HG03196 (cell line): ENCODE data around the gene PSMC3IP.
"Not testable (repeated sequence)": the region's sequence is repeated elsewhere in the genome, so short reads cannot be mapped to it uniquely, and the experiment has no call there.

ENCODE experiments used
- ATAC-seq: cut with Tn5 transposase; IDR thresholded peaks from one replicate; pipeline ENCODE4 v1.9.1; 2021; ENCODE audit not compliant: unreplicated experiment

The PSMC3IP gene

DNA sequence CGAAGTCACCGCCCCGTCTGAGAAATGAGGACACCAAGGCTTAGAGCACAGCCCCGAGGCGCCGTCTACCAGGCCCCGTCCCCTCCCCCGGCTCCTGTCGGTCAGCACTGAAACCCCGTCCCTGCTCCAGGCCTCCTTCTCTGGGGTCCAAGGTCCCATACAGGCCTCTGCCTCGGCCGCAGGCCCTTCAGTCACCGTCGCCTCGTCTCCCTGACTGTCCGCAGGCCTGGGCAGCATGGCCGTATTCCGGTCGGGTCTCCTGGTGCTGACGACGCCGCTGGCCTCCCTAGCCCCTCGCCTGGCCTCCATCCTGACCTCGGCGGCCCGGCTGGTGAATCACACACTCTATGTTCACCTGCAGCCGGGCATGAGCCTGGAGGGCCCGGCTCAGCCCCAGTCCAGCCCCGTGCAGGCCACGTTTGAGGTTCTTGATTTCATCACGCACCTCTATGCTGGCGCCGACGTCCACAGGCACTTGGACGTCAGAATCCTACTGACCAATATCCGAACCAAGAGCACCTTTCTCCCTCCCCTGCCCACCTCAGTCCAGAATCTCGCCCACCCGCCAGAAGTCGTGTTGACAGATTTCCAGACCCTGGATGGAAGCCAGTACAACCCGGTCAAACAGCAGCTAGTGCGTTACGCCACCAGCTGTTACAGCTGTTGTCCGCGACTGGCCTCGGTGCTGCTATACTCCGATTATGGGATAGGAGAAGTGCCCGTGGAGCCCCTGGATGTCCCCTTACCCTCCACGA is 15.0 kb downstream of the PSMC3IP start:
- ATAC-seq = no peak

GRCh38 chr17:42561897-42562387 is 15.6 kb downstream of the PSMC3IP start, which contains the start of gene COASY:
Gene COASY, plus strand, starts transcription at chr17:42562148. Its CDS starts 475 bp downstream, at chr17:42562623.
- peak; percentile 54 for ATAC-seq

- ATAC-seq = no peak
Observed at GRCh38 chr17:42560246-42560645, 17.3 kb downstream of the PSMC3IP start.

GRCh38 chr17:42559075-42559474 is 18.5 kb downstream of the PSMC3IP start:
- ATAC-seq = no peak

GRCh38 chr17:42555961-42556617 is 21.4 kb downstream of the PSMC3IP start:
- not testable (repeated sequence) for ATAC-seq

- no peak for ATAC-seq
Observed at GRCh38 chr17:42555122-42555622, 22.4 kb downstream of the PSMC3IP start.

- peak; percentile 63 for ATAC-seq
Observed at GRCh38 chr17:42554250-42555121, 23.0 kb downstream of the PSMC3IP start.

DNA sequence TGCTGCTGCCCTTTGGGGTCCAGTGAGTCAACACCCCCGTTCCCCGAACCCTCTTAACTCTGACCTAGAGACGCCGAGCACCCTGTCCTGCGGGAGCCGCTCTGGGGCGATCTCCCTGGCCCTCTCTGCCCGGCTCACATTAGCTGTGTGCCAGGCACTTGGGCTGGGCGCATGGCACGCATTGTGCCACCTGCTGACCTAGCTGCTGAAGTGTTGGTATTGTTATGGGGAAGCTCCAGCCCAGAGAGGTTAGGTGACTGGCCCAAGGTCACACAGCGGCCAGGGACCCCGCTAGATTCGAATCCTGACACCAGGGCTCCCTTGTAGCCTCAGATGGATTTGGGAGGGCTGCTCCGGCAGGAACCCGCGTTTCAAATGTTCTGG is 23.7 kb downstream of the PSMC3IP start:
- no peak for ATAC-seq

DNA sequence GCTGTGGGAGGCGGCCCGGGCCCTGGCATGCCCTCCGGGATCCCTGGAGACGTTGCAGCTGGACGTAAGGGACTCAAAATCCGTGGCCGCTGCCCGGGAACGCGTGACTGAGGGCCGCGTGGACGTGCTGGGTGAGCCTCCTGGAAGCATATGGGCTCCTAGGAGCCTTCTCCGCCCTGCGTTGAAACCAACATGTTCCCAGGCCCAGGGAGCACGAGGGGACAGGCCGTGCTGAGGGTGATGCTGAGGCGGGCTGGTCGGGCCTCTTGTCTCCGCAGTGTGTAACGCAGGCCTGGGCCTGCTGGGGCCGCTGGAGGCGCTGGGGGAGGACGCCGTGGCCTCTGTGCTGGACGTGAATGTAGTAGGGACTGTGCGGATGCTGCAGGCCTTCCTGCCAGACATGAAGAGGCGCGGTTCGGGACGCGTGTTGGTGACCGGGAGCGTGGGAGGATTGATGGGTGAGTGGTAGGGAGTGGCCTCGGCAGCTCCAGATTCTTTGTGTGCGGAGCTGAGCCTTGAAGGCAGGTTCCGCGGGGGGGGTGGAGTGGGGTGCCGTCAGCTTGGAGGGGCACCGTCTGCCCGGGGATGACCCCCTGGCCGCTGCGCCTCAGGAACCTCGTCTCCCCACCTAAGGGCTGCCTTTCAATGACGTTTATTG is 24.2 kb downstream of the PSMC3IP start:
- ATAC-seq = no peak

DNA sequence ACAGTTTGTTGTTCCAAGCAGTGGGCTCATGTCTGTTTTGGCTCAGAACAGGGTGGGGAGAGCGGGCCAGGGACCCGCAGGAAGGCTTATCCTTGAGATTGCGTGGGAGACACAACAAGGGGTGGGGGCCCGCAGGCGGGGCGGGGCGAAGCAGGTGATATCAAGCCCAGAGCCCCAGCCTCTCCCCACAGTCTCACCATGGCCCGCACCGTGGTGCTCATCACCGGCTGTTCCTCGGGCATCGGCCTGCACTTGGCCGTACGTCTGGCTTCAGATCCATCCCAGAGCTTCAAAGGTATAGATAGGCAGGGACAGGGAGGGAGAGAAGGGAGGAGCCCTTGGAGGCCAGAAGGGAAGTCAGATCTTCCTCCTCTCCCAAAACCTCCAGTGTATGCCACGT is 24.8 kb downstream of the PSMC3IP start, which contains the start of gene HSD17B1:
HSD17B1 (plus strand) TSS at position 188 of the 400 bp plus-strand sequence; CDS start at position 199, 11 bp downstream.
- not testable (repeated sequence) for ATAC-seq

DNA sequence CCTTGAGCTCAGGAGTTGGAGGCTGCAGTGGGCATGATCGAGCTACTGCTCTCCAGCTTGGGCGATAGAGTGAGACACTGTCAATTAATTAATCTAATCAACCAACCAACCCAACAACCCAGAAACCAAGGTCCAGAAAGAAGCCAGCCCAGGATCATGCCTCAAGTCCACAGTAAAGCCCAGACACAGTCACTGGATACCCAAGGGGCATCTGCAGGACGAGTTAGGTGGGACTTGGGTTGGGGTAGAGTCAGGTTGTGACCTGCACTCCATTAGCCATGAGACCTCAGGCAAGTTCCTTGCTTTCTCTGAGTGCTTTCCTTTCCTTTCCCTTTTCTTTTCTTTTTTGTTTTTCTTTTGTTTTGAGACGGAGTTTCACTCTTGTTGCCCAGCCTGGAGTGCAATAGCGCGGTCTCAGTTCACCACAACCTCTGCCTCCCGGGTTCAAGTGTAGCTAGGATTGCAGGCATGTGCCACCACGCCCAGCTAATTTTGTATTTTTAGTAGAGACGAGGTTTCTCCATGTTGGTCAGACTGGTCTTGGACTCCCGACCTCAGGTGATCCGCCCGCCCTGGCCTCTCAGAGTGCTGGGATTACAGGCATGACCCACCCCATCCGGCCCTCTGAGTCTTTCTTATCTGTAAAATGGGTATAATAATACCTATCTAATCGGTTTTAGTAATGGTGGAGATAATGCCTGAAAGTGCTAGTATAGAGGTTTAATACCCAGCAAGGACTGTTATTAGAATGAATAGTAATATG is 28.4 kb downstream of the PSMC3IP start:
- no peak for ATAC-seq

DNA sequence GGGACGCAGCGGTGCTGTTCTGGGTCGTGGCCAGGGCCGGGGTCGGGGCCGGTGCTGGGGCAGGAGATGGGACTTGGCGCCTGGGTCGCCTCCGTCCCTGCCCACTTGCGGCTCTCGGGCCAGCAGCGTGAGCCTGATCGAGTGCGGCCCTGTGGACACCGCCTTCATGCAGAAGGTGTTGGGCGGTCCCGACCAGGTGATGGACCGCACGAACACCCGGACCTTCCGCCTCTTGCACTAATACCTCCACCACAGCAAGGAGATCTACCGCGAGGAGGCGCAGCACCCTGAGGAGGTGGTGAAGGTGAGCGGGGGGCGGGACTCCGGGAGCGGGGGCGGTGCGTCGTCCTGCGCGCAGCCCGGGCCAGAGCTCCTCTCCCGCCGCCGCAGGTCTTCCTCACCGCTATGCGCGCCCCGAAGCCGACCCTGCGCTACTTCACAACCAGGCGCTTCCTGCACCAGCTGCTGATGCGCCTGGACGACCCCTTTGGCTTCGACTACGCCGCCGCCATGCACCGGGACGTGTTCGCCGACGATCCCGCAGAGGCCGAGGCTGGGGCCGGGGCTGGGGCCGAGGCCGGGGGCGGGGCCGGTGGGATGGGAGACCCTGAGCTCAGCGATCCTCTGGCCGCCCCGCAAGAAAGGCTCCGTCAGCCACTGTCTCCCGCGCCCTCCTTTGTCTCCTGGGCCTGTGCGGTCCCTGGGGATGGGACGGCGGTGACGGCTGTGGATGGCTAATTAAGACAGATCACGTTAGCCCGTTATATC is 29.3 kb downstream of the PSMC3IP start:
- ATAC-seq = no peak

GRCh38 chr17:42547698-42548069 is 29.8 kb downstream of the PSMC3IP start:
- ATAC-seq = no peak

DNA sequence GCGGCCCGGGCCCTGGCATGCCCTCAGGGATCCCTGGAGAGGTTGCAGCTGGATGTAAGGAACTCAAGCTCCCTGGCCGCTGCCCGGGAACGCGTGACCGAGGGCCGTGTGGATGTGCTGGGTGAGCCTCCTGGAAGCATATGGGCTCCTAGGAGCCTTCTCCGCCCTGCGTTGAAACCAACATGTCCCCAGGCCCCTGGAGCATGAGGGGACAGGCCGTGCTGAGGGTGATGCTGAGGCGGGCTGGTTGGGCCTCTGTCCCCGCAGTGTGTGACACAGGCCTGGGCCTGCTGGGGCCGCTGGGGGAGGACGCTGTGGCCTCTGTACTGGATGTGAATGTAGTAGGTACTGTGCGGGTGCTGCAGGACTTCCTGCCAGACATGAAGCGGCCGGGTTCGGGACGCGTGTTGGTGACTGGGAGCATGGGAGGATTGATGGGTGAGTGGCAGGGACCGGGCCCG is 30.5 kb downstream of the PSMC3IP start:
- ATAC-seq = no peak

- not testable (repeated sequence) for ATAC-seq
Observed at GRCh38 chr17:42545755-42546505, 31.6 kb downstream of the PSMC3IP start.

GRCh38 chr17:42544874-42545283 is 32.6 kb downstream of the PSMC3IP start:
- no peak for ATAC-seq

- ATAC-seq = no peak
Observed at GRCh38 chr17:42543190-42544079, 34.1 kb downstream of the PSMC3IP start.
